Measurements from ENCODE around the gene DMAC2. TPM values are rescaled to one million over a fixed set of nuclear protein-coding genes. Genes with fewer than 3 reads are reported as not detected.

DMAC2 gene
- total RNA-seq, 1 experiment from 2014 or later = 77.6 TPM

DNA sequence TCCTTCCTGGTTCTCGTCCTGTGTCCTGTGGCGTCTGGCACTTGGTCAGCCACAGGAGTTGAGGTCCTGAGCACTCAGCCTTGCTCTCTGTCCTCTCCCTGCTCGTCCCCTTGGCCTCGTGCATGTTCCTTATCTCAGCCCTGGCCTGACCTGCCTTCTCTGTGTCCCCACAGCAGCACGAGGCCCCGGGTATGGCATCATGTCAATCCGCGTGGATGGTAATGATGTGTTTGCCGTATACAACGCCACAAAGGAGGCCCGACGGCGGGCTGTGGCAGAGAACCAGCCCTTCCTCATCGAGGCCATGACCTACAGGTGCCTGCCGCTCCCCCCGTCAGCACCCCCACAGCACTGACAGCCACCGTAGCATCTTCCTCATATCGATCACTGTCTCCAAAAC lies 17.3 kb downstream of the DMAC2 start:
- Mint-ChIP-seq H3K4me3 (no peak overlapping the region), H3K27ac (no peak overlapping the region), H3K4me1 (peaks cover 5% of the 10 kb centered on the region), H3K27me3 (ENCODE audit: low read depth) (no peaks in the 10 kb centered on the region), H3K9me3 (no peaks in the 10 kb centered on the region), H3K36me3 (peaks cover 9% of the 10 kb centered on the region)
- POLR2A ChIA-PET = no interaction called here
- CTCF ChIA-PET = no interaction called here
- TF ChIP-seq PRRX2 (CRISPR knock-in tag; IDR thresholded peaks at IDR 0.05) (no peak), ZNF416 (CRISPR knock-in tag; IDR thresholded peaks at IDR 0.05) (no peak), FOXK1 (CRISPR knock-in tag; IDR thresholded peaks at IDR 0.05) (no peak), TEAD4 (CRISPR knock-in tag; IDR thresholded peaks at IDR 0.05) (no peak), SOX15 (CRISPR knock-in tag; IDR thresholded peaks at IDR 0.05) (no peak), NR1H2 (CRISPR knock-in tag; IDR thresholded peaks at IDR 0.05) (no peak), ETV6 (CRISPR knock-in tag; IDR thresholded peaks at IDR 0.05) (no peak), RORB (CRISPR knock-in tag; IDR thresholded peaks at IDR 0.05) (no peak), ATF3 (CRISPR knock-in tag; conservative IDR thresholded peaks at IDR 0.05) (no peak), ZNF219 (CRISPR knock-in tag; IDR thresholded peaks at IDR 0.05; ENCODE audit: borderline replicate concordance) (no peak), JAZF1 (CRISPR knock-in tag; IDR thresholded peaks at IDR 0.05) (no peak), AFF4 (CRISPR knock-in tag; IDR thresholded peaks at IDR 0.05; ENCODE audit: borderline replicate concordance) (no peak), CREM (CRISPR knock-in tag; IDR thresholded peaks at IDR 0.05) (no peak)
- TF ChIP-seq, protein P1, sequence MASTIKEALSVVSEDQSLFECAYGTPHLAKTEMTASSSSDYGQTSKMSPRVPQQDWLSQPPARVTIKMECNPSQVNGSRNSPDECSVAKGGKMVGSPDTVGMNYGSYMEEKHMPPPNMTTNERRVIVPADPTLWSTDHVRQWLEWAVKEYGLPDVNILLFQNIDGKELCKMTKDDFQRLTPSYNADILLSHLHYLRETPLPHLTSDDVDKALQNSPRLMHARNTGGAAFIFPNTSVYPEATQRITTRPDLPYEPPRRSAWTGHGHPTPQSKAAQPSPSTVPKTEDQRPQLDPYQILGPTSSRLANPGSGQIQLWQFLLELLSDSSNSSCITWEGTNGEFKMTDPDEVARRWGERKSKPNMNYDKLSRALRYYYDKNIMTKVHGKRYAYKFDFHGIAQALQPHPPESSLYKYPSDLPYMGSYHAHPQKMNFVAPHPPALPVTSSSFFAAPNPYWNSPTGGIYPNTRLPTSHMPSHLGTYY (CRISPR knock-in tag; IDR thresholded peaks at IDR 0.05) = no peak
- TF ChIP-seq, protein P2, sequence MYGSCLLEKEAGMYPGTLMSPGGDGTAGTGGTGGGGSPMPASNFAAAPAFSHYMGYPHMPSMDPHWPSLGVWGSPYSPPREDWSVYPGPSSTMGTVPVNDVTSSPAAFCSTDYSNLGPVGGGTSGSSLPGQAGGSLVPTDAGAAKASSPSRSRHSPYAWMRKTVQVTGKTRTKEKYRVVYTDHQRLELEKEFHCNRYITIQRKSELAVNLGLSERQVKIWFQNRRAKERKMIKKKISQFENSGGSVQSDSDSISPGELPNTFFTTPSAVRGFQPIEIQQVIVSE (CRISPR knock-in tag; IDR thresholded peaks at IDR 0.05; ENCODE audit: borderline replicate concordance) = no peak
- DNase-seq (ENCODE audit: low spot score) (no peak), ATAC-seq (no peak)

DNA sequence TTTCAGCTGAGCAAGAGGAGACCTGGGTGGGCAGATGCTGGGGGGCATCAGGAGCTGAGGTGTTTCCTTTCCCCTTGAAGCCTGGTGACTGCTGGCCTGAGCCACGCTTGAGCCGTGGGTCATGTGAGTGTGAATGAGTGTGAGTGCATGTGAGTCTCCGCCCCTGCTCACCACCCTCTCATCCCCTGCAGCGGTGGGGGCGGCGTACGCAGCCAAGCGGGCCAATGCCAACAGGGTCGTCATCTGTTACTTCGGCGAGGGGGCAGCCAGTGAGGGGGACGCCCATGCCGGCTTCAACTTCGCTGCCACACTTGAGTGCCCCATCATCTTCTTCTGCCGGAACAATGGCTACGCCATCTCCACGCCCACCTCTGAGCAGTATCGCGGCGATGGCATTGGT lies 17.7 kb downstream of the DMAC2 start:
- Mint-ChIP-seq H3K36me3 (peaks cover 9% of the 10 kb centered on the region), H3K4me3 (no peak overlapping the region), H3K27ac (no peak overlapping the region), H3K27me3 (ENCODE audit: low read depth) (no peaks in the 10 kb centered on the region), H3K9me3 (no peaks in the 10 kb centered on the region), H3K4me1 (peaks cover 3% of the 10 kb centered on the region)
- ChIA-PET CTCF (interaction anchor here (0.6 kb wide), 1 partner anchor 280 kb away, joined by 3 read pairs; no protein-coding TSS in a partner anchor), POLR2A (no interaction called here)
- DNase-seq (ENCODE audit: low spot score) = no peak
- ATAC-seq = no peak
- TF ChIP-seq, protein P3, sequence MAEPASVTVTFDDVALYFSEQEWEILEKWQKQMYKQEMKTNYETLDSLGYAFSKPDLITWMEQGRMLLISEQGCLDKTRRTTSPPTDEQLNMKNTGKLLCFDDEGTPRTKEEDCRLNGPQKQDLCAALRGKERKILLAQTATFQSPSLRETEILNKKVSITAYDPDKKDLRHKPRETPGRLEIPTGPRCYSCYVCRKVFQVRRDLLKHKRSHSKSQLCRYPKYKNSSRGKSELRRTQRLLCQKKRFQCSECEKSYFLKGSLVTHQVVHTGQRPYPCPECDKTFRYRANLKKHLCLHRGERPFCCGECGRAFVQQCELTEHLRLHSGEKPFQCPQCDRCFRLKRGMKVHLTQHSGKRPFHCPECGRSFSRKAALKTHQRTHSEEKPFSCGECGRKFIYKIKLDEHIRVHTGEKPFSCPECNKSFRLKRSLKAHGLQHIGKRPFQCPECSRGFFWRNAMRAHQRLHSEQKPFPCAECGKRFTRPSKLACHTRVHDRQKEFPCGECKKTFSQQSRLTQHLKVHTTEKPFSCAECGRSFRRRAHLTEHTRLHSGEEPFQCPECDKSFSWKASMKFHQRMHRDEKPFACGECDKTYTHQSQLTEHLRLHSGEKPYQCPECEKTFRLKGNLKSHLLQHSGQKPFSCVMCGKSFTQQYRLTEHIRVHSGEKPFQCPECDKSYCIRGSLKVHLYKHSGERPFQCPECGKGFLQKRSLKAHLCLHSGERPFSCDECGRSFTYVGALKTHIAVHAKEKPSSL (CRISPR knock-in tag; conservative IDR thresholded peaks at IDR 0.05) = no peak
- TF ChIP-seq, protein P4, sequence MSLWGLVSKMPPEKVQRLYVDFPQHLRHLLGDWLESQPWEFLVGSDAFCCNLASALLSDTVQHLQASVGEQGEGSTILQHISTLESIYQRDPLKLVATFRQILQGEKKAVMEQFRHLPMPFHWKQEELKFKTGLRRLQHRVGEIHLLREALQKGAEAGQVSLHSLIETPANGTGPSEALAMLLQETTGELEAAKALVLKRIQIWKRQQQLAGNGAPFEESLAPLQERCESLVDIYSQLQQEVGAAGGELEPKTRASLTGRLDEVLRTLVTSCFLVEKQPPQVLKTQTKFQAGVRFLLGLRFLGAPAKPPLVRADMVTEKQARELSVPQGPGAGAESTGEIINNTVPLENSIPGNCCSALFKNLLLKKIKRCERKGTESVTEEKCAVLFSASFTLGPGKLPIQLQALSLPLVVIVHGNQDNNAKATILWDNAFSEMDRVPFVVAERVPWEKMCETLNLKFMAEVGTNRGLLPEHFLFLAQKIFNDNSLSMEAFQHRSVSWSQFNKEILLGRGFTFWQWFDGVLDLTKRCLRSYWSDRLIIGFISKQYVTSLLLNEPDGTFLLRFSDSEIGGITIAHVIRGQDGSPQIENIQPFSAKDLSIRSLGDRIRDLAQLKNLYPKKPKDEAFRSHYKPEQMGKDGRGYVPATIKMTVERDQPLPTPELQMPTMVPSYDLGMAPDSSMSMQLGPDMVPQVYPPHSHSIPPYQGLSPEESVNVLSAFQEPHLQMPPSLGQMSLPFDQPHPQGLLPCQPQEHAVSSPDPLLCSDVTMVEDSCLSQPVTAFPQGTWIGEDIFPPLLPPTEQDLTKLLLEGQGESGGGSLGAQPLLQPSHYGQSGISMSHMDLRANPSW (CRISPR knock-in tag; conservative IDR thresholded peaks at IDR 0.05; ENCODE audit: low read depth) = no peak
- TF ChIP-seq CREB1 (CRISPR knock-in tag; IDR thresholded peaks at IDR 0.05) = no peak
- TF ChIP-seq, protein P2 (CRISPR knock-in tag; IDR thresholded peaks at IDR 0.05; ENCODE audit: borderline replicate concordance) = no peak
- no peak for TF ChIP-seq FOXP1 (CRISPR knock-in tag; IDR thresholded peaks at IDR 0.05; ENCODE audit: borderline replicate concordance)
- no peak for TF ChIP-seq CBFB (CRISPR knock-in tag; IDR thresholded peaks at IDR 0.05; ENCODE audit: low read depth)
- no peak for TF ChIP-seq HMGXB4 (CRISPR knock-in tag; IDR thresholded peaks at IDR 0.05)
- no peak for TF ChIP-seq MYBL2 (CRISPR knock-in tag; IDR thresholded peaks at IDR 0.05)
